ENCODE data around the gene AFDN.

The AFDN gene

DNA sequence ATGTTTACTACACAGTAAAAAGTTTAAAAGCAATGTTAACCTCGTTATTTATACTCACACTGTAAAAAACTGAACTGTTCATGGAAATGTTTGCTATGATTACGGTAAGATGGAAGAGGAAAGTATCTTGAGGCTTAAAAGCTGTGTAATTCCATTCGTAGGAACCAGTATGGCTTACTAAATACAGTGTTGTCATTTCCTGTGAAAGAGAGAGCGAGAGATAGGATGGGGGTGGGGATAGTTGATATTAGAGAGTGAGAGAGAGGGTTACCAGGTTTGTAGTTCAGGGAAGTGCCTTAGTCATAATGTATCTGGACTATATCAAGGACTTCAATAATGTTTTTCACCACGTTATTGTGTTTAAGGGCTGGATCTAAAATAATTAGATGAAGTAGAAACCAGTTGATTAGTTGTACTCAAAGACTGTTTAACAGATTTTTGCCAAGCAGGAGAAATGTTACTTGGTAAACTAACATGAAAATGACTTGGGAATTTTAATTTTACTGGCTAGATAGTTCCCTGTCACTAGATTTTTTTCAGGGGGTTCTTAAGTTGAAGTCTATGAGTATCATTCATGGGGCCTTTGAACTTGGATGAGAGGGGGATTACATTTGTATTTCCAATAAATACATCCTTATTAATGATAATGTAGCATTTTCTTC, 30.4 kb downstream of the AFDN start:
- DNase-seq (ENCODE audit: low spot score in 2 of 2) (no peak), ATAC-seq (peak; percentile 84)
- Mint-ChIP-seq H3K36me3 (no peaks in the 10 kb centered on the region), H3K27ac (no peak overlapping the region), H3K4me3 (no peak overlapping the region), H3K4me1 (no peaks in the 10 kb centered on the region), H3K9me3 (no peaks in the 10 kb centered on the region)

DNA sequence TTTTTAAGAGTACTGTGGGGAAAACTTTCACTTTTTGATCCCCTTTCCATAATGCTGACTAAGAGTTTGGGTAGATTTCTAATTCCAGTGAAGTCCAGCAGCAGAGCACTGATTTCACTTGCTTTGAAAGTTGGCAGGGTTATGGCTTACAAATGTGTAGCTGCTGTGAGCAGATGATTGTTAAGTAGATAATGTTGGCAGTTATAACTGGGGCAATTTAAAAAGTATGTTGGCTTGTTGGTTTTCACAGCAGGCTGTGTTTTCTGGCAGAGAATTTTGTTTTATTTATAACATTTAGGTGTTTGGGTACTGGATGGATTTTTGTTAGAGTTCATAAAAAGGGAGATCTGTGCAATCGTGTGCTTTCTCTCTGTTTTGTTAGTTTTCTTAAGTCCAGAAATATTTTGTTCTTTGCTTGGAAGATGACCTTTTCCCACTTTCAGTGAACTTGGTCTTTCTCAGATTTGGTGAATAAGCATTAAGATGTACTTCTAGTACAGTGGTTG, 31.4 kb downstream of the AFDN start:
- DNase-seq (ENCODE audit: low spot score in 2 of 2): no peak
- Mint-ChIP-seq H3K36me3 (no peaks in the 10 kb centered on the region), H3K4me3 (no peak overlapping the region), H3K9me3 (no peaks in the 10 kb centered on the region), H3K27ac (no peak overlapping the region), H3K4me1 (no peaks in the 10 kb centered on the region)
- ATAC-seq: no peak

DNA sequence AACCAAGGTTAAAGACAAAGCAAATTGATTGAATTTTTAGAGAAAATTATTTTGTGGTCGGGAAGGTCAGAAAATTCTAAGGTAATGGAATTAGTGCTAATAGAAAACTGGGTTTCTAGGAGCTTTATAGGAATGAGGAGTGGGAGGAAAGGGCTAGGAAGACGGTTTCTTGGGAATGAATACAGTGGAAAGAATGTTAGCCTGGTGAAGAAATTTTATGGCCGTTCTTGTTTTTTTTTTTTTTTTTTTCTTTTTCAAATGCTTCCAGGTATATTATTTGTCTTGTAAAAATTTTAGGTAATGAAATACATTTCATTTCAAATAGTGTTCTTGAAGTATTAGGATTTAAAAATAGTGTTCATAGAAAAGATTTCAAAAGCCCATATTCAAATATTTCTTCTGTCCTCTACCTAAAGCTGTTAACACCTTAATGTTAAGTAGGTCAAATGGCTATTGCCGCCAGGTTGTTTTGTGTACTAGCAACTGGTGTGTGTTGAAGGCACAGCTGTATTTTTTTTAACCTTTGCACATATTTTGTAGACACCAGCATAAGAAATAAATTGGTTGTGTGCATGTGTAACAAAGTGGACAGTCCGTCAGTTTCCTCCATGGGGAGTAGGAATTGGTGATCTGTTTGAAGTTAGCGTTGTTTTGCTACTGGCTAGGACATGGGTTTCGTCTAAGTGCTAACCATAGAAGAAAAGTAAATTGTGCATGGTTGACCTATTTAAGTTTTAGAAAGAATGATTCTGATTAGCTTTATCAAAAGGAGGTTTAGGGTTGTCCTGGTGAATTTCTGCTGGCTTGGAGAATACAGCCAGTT, 32.3 kb downstream of the AFDN start:
- ATAC-seq: no peak
- no peaks in the 10 kb centered on the region for H3K36me3 Mint-ChIP-seq
- no peak overlapping the region for H3K4me3 Mint-ChIP-seq

DNA sequence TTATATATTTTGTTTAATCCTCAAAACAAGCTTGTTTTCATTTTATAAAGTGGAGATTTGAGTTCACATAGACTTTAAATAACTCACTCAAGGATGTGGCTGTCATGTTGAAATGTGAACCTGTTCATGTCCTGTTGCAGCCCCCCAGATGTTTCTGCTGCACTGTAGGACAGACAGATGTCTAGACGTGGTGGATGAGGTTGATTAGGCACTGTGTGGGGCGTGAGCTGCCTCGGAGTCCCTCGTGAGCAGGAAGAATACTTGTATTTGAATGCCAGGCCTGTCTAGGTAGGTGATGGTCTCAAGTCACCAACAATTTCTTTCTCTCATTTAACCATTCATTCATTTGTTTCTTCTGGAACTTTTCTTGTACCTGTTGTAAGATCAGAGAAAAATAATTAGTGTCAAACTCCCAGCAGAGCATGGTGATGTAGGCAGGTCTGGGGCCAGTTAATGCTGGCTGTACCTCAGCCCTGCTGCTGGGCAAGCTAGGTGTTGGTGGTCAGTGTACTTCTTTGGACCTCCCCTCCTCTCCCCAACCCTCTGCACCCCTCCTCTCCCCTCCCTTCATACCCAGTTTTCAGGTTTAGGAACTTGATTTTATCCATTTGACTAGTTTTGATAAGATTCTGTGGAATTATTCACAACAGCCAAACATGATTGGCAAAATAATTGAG, 34.0 kb downstream of the AFDN start:
- Mint-ChIP-seq H3K4me3 (no peak overlapping the region), H3K27ac (no peak overlapping the region), H3K9me3 (no peaks in the 10 kb centered on the region), H3K4me1 (no peaks in the 10 kb centered on the region), H3K36me3 (no peaks in the 10 kb centered on the region)
- ATAC-seq: no peak
- no peak for DNase-seq (ENCODE audit: low spot score in 2 of 2)

More for the DNA sequence above, 32.3 kb downstream of the AFDN start:
- Mint-ChIP-seq H3K9me3 (no peaks in the 10 kb centered on the region), H3K4me1 (no peaks in the 10 kb centered on the region), H3K27ac (no peak overlapping the region)
- DNase-seq (ENCODE audit: low spot score in 2 of 2): no peak

DNA sequence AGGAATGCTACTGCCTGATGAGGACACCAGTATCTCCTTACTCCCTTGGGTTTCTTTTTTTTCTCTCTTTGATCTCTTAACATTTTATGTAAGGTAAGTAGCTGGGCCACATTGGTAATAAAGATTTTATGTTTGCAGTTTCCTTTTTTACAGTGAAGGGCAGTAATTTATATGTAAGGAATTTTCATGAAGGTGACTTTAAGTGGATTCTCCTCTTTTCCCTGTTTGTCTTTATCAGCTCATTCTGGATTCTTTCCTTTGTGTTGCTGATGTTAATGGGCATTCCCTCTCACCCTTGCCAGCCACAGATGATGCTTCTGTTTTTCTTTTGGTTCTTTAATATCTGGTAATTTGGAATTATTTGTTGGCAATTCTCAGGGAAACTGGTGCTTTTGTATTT, 34.7 kb downstream of the AFDN start:
- ATAC-seq (no peak), DNase-seq (ENCODE audit: low spot score in 2 of 2) (no peak)
- no peak overlapping the region for H3K27ac Mint-ChIP-seq
- H3K9me3 Mint-ChIP-seq: no peaks in the 10 kb centered on the region
- H3K36me3 Mint-ChIP-seq: no peaks in the 10 kb centered on the region
- no peak overlapping the region for H3K4me3 Mint-ChIP-seq
- no peaks in the 10 kb centered on the region for H3K4me1 Mint-ChIP-seq

DNA sequence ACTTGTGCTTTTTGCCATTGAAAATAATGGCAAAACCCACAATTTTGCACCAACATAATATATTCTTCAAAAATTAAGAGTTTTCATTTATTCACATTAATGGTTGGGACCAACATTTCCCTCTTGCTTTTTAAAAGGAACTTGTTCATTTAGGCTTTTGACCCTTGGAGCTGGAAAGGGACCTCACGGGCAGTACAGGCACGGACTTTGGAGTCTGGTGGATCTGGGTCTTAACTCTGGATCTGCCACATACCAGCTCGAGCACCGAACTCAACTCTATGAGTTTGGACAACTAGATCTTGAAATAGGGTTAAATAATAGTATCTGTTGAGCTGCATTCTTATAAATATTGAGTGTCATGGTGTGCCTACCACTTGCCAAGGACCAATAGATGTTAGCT, 37.2 kb downstream of the AFDN start:
- DNase-seq (ENCODE audit: low spot score in 2 of 2): no peak
- H3K36me3 Mint-ChIP-seq: peaks cover 15% of the 10 kb centered on the region

DNA sequence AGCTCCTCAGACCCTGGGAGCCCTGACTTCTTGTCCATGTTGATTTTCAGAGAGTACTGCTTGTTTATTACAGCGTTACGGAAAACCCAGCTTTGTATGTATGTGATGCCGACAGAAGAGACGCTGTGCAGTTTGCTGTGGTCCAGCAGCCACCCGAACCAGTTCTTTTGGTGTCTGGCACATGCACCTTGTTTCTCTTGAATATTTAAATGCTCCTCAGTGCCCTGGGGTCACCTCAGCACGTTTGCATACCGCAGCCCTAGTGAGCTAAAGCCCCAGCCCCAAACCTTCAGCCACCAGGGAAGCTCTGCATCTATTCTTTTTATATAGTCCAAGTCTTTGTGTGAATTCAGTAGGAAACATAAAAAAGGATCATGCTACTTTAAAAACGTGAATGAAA, 39.9 kb downstream of the AFDN start:
- H3K36me3 Mint-ChIP-seq: peaks cover 29% of the 10 kb centered on the region
- ATAC-seq (no peak), DNase-seq (ENCODE audit: low spot score in 2 of 2) (no peak)
- H3K27ac Mint-ChIP-seq: no peak overlapping the region
- H3K4me3 Mint-ChIP-seq: no peak overlapping the region
- no peaks in the 10 kb centered on the region for H3K9me3 Mint-ChIP-seq
- no peaks in the 10 kb centered on the region for H3K4me1 Mint-ChIP-seq

More for the DNA sequence above, 37.2 kb downstream of the AFDN start:
- Mint-ChIP-seq H3K27ac (no peak overlapping the region), H3K4me3 (no peak overlapping the region), H3K4me1 (no peaks in the 10 kb centered on the region), H3K9me3 (no peaks in the 10 kb centered on the region)
- ATAC-seq: no peak

DNA sequence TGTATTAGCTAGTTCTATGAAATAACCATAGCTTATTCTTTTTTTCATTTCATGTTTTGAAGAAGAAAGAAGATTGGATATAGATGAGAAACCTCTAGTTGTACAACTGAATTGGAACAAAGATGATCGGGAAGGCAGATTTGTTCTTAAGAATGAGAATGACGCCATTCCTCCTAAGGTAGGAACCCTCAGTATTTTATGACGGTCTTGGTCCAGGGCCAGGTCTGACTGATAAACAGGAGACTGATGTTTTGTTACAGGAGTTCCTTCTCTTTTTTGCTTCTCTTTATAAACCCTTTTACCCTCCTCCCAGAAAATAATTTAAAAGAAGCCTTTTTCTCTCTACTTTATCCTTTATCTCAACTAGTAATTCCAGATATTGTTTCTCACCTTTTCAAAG, 43.6 kb downstream of the AFDN start:
- Mint-ChIP-seq H3K27ac (no peak overlapping the region), H3K36me3 (peaks cover 34% of the 10 kb centered on the region), H3K4me3 (no peak overlapping the region)

DNA sequence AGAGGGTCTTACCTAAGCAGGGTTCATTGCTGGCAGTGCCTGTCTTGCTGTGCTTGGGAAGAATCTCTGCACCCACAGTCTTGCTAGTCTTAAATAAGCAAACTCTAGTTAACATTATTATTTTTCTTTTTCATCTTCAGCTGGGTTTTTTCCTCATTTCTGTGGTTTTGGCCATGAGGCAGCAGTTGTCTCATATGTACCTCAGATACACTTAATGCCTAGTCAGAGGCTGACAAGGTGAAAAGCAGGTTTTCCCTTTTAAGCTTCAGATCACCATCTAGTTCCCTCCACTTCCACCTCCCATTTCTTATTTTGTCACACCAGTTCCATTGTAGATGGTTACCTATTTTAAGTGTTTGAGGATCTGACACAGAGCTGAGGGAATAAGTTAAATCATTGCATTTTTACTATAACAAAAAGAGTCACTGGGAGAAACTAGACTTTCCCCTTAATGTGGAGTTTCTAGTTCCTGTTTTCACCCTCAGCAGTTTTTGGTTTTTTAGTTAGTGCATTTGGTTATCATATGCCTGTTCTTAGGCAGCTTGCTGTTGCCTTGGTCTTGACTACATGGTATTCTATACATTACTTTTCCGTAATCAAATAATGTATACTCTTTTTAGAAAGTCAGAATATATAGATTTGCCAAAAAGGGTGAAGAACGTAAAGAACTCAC, 46.0 kb downstream of the AFDN start:
- peaks cover 40% of the 10 kb centered on the region for H3K36me3 Mint-ChIP-seq
- no peak overlapping the region for H3K4me3 Mint-ChIP-seq
- H3K9me3 Mint-ChIP-seq: no peaks in the 10 kb centered on the region
- no peaks in the 10 kb centered on the region for H3K4me1 Mint-ChIP-seq
- no peak overlapping the region for H3K27ac Mint-ChIP-seq
- ATAC-seq (no peak), DNase-seq (ENCODE audit: low spot score in 2 of 2) (no peak)

More for the DNA sequence above, 43.6 kb downstream of the AFDN start:
- no peak for DNase-seq (ENCODE audit: low spot score in 2 of 2)
- no peak for ATAC-seq
- Mint-ChIP-seq H3K4me1 (no peaks in the 10 kb centered on the region), H3K9me3 (no peaks in the 10 kb centered on the region)

DNA sequence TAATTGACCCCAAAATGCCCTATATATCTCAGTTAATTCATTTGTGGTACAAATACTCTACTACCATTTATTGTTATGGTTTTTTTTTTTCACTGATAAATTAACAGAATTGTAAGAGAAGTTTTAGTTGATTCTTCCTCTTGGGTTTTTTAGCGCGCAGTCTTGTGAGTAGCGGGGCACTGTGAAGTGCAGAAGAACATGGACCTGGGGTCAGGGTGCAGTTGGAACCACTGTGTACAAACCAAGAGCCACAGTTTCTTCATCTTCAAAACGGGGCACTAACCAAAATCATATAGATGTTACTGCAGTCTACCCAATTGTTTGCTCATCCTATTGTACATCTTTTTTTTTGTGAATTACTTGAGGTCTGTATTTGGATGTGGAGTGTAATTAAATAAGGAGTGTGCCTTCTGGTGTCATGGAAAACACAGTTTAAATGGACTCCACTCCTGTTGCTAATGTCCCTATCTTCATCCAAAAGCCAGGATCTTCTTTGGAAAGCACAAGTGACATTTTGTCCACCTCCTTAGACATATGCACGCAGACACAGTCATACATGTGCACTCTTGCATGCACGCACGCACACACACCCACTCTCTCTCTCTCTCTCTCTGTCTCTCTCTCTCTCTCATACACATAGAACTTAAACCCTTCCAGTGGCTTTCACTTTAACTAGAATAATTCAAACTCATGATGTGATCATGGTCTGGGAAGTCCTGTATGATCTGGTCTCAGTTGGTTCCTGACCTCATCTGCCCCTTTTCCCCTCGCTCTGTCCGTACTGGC, 51.5 kb downstream of the AFDN start:
- Mint-ChIP-seq H3K27ac (no peak overlapping the region), H3K36me3 (peaks cover 22% of the 10 kb centered on the region), H3K4me1 (no peaks in the 10 kb centered on the region), H3K4me3 (no peak overlapping the region), H3K9me3 (no peaks in the 10 kb centered on the region)
- DNase-seq (ENCODE audit: low spot score in 2 of 2) (no peak), ATAC-seq (no peak)

DNA sequence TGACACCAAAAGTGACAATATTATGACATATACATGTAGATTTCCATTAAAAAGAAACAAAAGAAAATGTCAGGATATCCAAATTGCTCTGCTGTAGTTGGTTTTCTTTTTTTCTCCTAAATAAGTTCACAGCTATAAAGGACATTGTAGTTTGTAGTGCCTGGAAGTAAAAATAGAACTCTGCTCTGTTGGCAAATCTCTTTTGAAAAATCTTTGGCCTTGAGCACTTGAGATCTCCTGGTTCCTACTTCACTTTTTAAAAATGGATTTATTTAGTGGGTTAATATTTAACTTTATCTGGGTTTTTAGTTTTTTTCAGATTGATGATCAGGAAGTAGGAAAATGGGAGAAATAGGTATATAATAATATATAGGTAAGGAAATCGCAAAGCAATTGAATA, 52.9 kb downstream of the AFDN start:
- no peaks in the 10 kb centered on the region for H3K9me3 Mint-ChIP-seq
- DNase-seq (ENCODE audit: low spot score in 2 of 2) (no peak), ATAC-seq (no peak)
- H3K27ac Mint-ChIP-seq: no peak overlapping the region
- H3K36me3 Mint-ChIP-seq: peaks cover 22% of the 10 kb centered on the region
- H3K4me3 Mint-ChIP-seq: no peak overlapping the region
- no peaks in the 10 kb centered on the region for H3K4me1 Mint-ChIP-seq

DNA sequence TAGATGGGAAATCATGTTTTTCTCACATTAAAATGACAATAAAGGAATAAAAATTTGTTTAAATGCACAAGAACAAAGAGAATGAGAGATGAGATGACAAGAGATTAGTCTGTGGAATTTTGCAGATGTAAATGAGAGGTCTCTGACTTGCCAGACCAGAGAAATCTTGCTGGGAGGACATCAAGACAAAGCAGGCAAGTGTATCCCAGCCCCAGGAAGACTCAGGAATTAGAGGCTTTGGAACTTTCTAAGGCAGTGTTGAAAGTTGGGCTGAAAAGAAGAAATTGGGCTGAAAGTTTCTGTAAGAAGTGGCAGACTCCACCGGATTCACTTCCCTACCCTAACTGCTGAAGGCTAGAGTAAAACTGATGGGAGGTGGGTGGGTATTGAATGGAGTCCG, 54.6 kb downstream of the AFDN start:
- peaks cover 8% of the 10 kb centered on the region for H3K36me3 Mint-ChIP-seq
- ATAC-seq: no peak
- DNase-seq (ENCODE audit: low spot score in 2 of 2): no peak
- H3K27ac Mint-ChIP-seq: no peak overlapping the region
- no peaks in the 10 kb centered on the region for H3K9me3 Mint-ChIP-seq
- no peak overlapping the region for H3K4me3 Mint-ChIP-seq
- no peaks in the 10 kb centered on the region for H3K4me1 Mint-ChIP-seq

DNA sequence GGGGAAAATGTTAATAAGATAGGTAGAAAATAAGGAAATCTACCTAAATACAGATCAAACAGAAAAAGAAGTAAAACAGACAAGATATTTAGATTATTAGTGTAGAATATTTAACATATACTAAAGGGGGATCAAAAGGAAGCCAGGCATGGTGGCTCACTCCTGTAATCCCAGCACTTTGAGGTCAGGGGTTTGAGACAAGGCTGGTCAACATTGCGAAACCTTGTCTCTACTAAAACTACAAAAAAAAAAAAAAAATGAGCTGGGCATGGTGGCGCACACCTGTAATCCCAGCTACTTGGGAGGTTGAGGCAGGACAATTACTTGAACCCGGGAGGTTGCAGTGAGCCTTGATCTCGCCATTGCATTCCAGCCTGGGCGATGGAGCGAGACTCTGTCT, 55.5 kb downstream of the AFDN start:
- no peaks in the 10 kb centered on the region for H3K4me1 Mint-ChIP-seq
- peaks cover 8% of the 10 kb centered on the region for H3K36me3 Mint-ChIP-seq
- no peak for DNase-seq (ENCODE audit: low spot score in 2 of 2)
- ATAC-seq: no peak
- H3K4me3 Mint-ChIP-seq: no peak overlapping the region
- H3K9me3 Mint-ChIP-seq: no peaks in the 10 kb centered on the region
- no peak overlapping the region for H3K27ac Mint-ChIP-seq

DNA sequence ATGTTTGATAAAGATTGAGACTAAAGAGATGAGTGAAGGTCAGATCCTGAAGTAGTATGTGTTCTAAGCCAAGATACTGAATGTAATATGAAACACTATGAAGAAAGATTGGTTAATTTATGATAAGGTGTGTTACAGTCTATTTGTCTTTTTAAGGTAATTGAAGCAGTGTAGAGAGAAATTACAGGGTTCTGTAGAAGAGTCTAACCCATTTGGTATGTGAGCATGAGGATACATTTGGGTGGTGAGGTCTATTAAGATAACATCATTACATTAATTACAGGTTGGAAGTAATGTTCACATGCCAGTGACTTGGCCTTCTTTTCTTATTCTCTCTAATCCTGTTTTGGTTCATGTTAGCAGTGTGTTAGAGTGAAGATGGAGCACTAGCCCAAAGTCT, 61.4 kb downstream of the AFDN start:
- Mint-ChIP-seq H3K27ac (no peak overlapping the region), H3K4me1 (no peaks in the 10 kb centered on the region), H3K9me3 (no peaks in the 10 kb centered on the region), H3K36me3 (peaks cover 16% of the 10 kb centered on the region), H3K4me3 (no peak overlapping the region)
- ATAC-seq (no peak), DNase-seq (ENCODE audit: low spot score in 2 of 2) (no peak)

Data from stimulated activated effector memory CD8-positive, alpha-beta T cell treated with anti-CD3 and anti-CD28 coated beads, Interleukin-12 subunit alpha, Interleukin-12 subunit beta, amount 100 ng/mL, for 72 hours (primary cell).